ENCODE data around the gene ZSCAN9. TPM values are rescaled to one million over a fixed set of nuclear protein-coding genes. Genes with fewer than 3 reads are reported as not detected.

The ZSCAN9 gene
- total and polyA plus RNA-seq, 9 of the 15 experiments (the other 6 are each of a cell fraction or from before 2014, with no cell fraction given): 18.8 to 48.9 (median 28.7) TPM

- no peak for TF ChIP-seq FOXA3 (CRISPR knock-in tag; conservative IDR thresholded peaks at IDR 0.05 in 1 of 2, IDR thresholded peaks at IDR 0.05 in 1 of 2)
- TF ChIP-seq ARID1B (IDR thresholded peaks at IDR 0.05): no peak
- no peak for TF ChIP-seq ZNF311 (CRISPR knock-in tag; IDR thresholded peaks at IDR 0.05)
- no peak for TF ChIP-seq ZBTB26 (CRISPR knock-in tag; IDR thresholded peaks at IDR 0.05)
- no peak for TF ChIP-seq TAF15 (IDR thresholded peaks at IDR 0.05; ENCODE audit: low read depth, low read length)
- no peak for TF ChIP-seq TAF9B (IDR thresholded peaks at IDR 0.05; ENCODE audit: partially characterized antibody)
- no peak for TF ChIP-seq RAD21 (CRISPR knock-in tag; conservative IDR thresholded peaks at IDR 0.05 in 1 of 2, IDR thresholded peaks at IDR 0.05 in 1 of 2)
- TF ChIP-seq GATAD2B (IDR thresholded peaks at IDR 0.05; ENCODE audit: borderline replicate concordance): no peak
Observed at GRCh38 chr6:28280595-28281287, 55.7 kb downstream of the ZSCAN9 start (continued).

Measured in K562 (cell line).